GM18909 (cell line): ENCODE results near the gene NYAP2.

Experiments
- ATAC-seq: cut with Tn5 transposase; IDR thresholded peaks from one replicate; pipeline ENCODE4 v1.9.1; 2021; ENCODE audit warnings: mild to moderate bottlenecking; ENCODE audit not compliant: unreplicated experiment, poor library complexity

The NYAP2 gene

DNA sequence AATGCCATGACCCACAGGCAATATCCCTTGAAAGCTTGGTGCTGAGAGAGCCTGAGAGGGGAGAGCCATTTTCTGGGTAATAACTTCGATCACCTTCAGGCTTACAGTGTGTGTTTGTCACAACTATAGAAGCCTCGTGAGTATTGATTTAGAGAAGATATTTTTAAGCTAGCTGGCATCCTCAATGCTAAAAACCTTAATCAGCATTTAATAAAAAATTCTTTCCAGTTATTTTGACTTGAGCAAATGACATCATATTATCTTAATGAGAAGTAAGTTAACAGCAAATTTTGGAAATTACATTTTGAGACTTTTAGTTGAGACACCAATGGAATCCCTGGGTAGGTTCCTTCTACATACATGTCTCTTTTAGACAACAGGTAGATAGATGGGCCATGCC lies 283.7 kb downstream of the NYAP2 start:
- ATAC-seq, result no peak

DNA sequence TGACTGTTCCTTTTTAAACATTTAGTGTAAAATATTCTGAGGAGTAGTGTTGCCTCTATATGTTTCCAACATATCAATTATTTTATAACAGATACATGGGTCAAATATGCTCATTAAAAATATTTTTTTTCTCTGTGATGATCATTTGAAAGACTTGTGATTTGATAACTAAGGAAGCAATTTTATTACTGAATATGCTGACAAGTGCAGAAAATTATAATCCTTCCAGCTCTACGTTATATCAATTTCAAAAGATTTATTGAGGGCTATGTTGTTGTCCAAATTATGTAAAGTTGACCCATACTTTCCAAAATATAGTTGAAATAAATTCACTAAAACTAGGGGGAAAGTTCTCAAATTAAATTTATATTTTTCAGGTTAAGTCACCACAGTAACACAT lies 290.6 kb downstream of the NYAP2 start:
- no peak for ATAC-seq

DNA sequence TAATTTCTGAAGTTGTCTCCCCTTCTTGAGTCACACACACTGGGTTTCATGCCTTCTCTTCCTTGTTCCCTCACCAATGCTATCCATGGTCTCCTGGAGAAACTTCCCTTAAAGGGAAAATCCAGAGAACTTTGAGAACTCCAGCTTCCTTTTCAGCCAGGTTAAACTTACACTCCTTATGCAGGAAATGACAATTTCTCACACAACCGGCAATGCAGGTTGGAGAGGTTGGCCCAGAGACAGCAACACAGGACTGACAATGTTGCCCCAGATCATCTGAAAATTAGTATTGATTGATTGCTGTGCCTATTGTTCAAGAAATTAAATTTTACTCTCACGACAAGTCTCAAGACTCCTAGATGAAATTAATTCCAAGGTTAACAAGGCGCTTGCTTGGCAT lies 292.2 kb downstream of the NYAP2 start:
- no peak for ATAC-seq

DNA sequence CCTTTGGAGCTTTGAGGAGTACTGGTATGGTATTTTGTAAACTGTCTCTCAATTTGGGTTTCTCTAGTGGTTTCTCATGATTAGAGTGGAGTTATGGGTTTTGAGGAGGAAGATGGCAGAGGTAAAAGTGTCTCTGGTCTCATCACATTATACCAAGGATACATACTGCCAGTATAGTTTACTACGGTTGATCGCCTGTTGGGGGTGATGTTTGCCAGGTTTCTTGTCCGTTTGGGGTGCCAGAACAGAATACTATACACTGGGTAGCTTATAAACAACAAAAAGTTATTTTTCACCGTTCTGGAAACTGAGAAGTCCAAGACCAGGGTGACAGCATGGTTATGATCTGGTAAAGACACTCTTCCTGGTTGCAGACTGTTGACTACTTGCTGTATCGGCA lies 293.7 kb downstream of the NYAP2 start:
- ATAC-seq, result no peak

DNA sequence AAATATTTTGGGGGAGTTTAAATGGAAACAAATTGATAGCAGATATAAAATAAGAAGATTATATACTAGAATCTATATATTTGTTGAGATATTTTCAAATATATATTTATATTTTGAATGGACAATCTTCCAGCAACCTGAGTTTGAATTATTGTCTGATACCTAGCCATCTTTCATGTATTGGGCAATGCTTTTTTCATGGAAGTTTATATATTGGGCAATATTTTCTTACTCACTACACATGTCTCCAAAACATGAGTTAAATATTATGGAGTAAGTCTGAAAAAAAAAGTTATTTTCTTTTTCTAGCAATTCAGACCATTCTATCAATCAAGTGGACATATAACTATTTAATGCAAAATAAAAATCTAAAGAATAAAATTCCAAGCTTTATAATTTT lies 295.2 kb downstream of the NYAP2 start:
- no peak for ATAC-seq

DNA sequence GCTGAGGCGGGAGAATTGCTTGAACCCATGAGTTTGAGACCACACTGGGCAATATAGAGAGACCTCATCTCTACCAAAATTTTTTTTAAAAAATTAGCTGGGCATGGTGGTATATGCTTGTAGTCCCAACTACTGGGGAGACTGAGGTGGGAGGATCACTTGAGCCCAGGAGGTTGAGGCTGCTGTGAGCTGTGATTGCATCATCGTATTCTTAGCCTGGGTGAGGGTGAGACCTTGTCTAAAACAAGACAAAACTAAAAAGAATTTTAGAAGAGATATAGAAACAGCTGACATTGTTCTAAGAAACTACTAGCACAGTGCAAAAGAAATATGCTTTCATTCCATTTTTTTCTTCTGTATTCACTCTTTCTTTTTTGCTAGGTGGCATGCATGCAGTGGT lies 298.4 kb downstream of the NYAP2 start:
- ATAC-seq, result no peak
